GM19023 (cell line): ENCODE data around the gene MTMR12.
"Not testable (repeated sequence)": the region's sequence is repeated elsewhere in the genome, so short reads cannot be mapped to it uniquely, and the experiment has no call there.

Source experiments
- ATAC-seq: cut with Tn5 transposase; IDR thresholded peaks from one replicate; pipeline ENCODE4 v1.9.1; 2021; ENCODE audit warnings: mild to moderate bottlenecking, moderate library complexity; ENCODE audit not compliant: unreplicated experiment

Gene MTMR12

GRCh38 chr5:32233696-32234447 is 78.9 kb downstream of the MTMR12 start:
- ATAC-seq: no peak

DNA sequence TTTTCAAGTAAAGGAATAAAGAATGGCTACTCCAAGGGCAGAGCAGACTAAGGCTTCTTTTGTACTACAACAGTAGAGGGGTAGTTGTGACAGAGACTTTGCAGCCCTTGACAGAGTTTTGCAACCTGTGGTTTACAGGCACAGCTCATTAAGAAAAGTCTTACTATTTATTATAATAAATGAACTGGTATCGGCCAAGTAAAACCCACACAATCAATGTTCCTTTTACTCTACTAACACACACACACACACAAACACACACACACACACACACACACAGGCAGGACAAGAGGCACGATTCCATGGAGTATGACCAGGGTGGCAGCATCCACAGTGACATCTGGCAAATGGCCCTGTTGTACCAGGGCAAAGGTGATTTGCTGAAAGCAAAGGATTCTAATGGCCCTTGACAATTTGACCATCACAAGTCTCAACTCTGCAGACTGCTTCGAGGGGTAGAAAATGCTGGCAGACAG is 79.5 kb downstream of the MTMR12 start:
- ATAC-seq: no peak

DNA sequence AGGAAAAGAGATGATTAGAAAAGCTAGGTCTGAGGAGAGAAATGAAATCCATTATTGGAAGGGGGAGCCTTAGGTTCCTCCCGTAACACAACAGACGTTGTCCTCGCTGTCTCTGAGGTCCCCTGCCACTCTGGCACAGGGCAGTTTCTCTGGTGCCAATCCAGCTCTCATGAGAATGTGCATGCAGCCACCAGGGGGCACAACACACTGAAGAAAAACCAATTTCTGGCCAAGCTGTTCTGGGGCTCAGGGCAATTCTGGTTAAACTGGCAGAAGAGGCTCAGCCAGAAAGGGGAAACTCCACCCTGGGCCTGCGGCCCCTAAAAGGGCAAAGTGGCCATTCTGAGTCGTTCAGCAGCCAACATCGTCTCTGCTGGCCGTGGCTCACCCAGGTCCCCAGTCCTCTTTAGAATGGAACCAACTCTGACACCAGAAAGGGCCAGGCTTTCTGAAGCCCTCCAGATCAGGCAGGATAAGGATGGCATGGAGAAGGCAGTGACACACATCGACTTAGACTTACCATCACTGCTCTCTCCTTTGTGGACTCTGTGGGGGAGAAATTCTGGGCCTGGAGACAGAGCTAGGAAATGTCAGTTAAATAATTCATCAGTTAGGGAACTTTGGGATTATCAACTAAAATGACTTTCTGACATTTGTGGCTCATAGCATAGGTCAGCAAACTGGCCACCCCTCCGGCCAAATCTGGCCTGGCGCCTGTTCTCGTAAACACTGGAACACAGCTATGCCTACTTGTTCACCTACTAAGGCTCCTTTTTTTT is 80.1 kb downstream of the MTMR12 start:
- ATAC-seq: peak; percentile 80

DNA sequence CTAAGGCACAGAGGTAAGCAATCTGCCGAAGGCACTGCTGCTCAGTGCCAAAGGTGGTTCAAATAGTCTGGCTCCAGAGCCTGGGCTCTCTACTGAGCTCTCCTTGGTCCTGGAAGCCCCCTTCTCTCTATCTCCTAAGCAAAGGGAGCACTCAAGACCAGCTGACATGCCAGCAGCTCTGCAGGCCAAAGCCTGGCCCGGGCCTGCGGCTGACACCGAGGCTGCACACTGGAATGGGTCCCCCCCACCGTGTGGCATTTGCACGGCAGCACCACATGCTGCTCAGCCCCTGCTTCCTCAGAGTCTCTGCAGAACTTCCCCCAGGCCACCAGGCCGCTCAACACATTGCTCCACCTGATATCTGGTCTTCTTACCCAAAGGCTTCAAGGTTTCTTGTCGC is 80.8 kb downstream of the MTMR12 start:
- ATAC-seq: no peak

DNA sequence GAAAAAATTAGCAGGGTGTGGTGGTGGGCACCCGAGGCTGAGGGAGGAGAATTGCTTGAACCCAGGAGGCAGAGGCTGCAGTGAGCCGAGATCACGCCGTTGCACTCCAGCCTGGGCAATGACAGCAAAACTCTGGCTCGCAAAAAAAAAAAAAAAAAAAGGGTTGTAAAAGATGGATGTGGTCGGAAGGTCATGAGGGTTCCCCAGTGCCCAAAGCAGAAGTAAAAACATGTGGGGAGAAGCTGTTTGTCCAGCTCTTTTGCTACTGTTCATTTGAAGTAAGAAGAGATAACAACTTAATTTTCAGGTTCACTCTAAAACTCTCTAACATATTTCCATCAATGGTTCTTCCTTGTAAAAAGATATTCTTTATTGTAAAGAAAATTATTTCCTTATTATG is 81.5 kb downstream of the MTMR12 start:
- ATAC-seq: no peak

GRCh38 chr5:32230356-32231099 is 82.2 kb downstream of the MTMR12 start:
- no peak for ATAC-seq

DNA sequence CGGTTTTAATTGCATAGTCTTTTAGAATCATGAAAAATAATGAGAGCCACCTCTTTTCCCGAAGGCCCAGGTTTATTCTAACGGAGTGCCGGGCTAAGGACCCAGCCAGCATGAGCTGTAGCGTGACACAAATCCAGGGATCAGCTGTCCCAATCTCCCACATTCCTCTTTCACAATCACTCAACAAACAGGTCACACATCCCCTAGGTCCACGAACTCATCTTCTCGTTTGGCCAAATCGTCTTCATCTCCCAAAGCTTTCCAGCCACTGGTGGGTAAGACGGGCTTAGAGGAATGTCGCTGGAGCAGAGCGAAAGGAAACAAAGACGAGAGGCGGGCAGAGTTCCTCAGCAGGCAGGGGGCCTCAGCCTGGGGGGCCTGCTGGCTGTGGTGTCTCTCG is 83.2 kb downstream of the MTMR12 start:
- no peak for ATAC-seq

GRCh38 chr5:32228816-32229215 is 83.9 kb downstream of the MTMR12 start:
- no peak for ATAC-seq

- ATAC-seq: no peak
Observed at GRCh38 chr5:32225445-32225844, 87.3 kb downstream of the MTMR12 start.

DNA sequence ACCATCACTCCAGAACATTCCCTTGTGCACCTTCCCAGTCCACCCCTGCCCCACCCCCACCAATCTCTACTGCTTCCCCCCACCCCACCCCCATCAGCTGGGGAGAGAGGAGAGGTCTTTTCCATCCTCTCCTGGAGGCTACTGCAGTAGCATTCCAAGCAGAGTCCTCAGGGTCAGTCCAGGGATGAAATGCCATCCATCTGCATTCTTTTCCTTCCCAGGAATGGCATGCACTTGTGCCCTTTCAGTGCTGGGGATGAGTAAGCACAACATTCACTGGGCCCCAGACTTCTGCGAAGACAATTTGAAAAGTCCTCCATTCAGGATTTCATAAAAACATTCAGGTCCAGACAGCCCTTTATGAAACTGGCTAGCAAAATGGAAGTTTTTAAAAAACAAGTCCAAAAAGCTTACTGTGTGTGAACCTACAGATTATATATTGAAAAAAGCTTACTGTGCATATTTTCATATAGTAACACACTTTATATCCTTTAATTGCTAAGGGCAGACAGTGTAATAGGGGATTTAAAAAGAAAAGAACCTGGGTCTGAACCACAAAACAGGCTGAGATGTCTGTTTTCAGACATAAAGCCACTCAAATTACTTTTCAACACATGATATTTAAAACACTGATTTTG is 88.6 kb downstream of the MTMR12 start:
- no peak for ATAC-seq

- ATAC-seq: no peak
Observed at GRCh38 chr5:32222723-32223470, 89.8 kb downstream of the MTMR12 start.

DNA sequence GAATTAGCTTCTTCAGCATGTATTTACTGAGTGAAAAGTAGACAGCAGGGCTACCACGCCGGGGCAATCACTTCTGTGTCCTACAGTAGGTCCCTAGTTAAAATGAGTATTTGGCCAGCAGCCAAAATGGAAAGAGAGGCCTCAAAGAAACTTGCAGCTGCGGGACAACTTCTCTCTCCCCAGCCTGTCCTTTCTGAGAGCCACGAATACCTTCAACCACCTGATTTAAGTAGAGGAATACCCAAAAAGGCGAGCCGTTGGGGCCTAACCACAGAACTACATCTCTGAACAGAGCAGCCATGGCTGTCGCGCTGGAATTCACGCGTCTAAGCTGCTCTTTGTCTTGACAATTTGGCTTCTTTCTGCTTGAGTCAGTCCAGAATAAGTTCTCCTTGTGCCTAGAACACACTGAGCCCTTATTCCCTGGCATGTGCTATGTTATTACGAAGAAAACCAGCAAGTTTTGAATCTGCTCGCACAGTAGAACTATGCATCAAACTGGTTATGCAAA is 94.8 kb downstream of the MTMR12 start:
- ATAC-seq: no peak

DNA sequence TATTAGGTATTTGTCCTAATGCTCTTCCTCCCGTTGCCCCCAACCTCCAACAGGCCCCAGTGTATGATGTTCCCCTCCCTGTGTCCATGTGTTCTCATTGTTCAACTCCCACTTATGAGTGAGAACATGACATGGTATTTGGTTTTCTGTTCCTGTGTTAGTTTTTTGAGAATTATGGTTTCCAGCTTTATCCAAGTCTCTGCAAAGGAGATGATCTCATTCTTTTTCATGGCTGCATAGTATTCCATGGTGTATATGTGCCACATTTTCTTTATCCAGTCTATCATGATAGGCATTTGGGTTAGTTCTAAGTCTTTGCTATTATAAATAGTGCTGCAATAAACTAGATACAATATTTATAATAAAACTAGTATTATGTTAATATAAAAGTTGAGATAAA is 98.4 kb downstream of the MTMR12 start:
- ATAC-seq: not testable (repeated sequence)

- ATAC-seq: no peak
Observed at GRCh38 chr5:32210151-32210550, 102.6 kb downstream of the MTMR12 start.

- ATAC-seq: not testable (repeated sequence)
Observed at GRCh38 chr5:32208837-32209236, 103.9 kb downstream of the MTMR12 start.

DNA sequence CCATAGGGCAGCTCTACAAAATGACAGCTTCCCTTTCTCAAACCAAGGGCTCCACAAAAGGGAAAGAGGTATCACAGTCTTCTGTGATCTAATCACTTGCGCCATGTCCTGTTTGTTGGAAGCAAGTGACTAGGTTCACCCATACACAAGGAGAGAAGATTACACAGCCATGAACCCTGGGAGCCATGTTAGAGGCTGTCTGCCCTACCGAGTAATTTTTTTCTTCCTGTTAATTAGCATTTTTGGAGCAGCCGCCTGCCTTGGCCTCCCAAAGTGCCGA is 105.4 kb downstream of the MTMR12 start:
- no peak for ATAC-seq

- no peak for ATAC-seq
Observed at GRCh38 chr5:32206509-32207354, 106.0 kb downstream of the MTMR12 start.

DNA sequence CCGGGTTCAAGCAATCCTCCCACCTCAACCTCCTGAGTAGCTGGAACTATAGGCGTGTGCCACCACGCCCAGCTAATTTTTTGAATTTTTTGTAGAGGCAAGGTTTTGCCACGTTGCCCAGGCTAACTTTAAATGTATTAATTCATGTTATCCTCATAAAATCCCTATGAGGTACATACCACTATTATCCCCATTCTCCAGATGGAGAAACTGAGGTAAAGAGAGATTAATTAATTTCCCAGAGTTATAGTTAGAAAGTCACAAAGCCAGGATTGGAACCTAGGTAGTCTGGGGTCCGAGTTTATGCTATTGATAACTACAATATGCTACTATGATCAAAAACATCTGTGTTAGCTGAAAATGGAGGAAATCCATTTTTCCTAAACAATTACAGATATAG is 106.7 kb downstream of the MTMR12 start:
- no peak for ATAC-seq

DNA sequence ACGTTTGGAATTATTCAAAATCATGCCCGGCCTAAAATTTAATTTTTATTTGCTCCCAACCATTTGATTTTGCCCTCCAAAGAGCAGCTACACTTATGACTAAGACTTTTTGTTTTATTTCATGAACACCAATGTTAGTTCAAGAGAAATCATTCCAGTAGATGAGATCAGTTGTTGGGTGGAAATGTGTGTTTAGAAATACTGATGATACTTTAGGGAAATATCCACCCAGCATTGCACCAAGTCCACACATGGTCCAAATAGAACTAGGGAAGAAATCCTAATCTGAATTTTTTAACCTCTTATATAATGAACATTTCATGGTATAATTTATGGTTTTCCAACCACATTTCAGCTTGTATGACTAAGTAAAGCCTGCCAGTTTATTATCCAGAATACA is 110.3 kb downstream of the MTMR12 start:
- no peak for ATAC-seq
